Muscle of leg (tissue), 16 donors: ENCODE data around the gene PTPRC. TPM values are rescaled to one million over a fixed set of nuclear protein-coding genes. Genes with fewer than 3 reads are reported as not detected.
"Not testable (repeated sequence)": the region's sequence is repeated elsewhere in the genome, so short reads cannot be mapped to it uniquely, and the experiment has no call there.

Source experiments
- DNase-seq: peaks from one replicate; pipeline ENCODE4 v3.0.0; 2013
- H3K27ac ChIP-seq: one replicate; pipeline ENCODE4 v1.5.1; 2013; ENCODE audit warnings: mild to moderate bottlenecking, low read length, control low read depth
- H3K27me3 ChIP-seq: one replicate; pipeline ENCODE4 v1.6.1; 2013; ENCODE audit warnings: low read length; ENCODE audit not compliant: control insufficient read depth, insufficient read depth
- H3K36me3 ChIP-seq: one replicate; pipeline ENCODE4 v1.6.1; 2013; ENCODE audit warnings: low read length; ENCODE audit not compliant: control insufficient read depth, insufficient read depth
- H3K4me1 ChIP-seq: one replicate; pipeline ENCODE4 v1.6.1; 2013; ENCODE audit warnings: low read length; ENCODE audit not compliant: control insufficient read depth, insufficient read depth
- H3K4me3 ChIP-seq: one replicate; pipeline ENCODE4 v1.5.1; 2013; ENCODE audit warnings: low read length, control low read depth
- H3K9me3 ChIP-seq: replicated peaks from 2 replicates; pipeline ENCODE4 v1.6.1; 2013; ENCODE audit warnings: low read depth, low read length; ENCODE audit not compliant: control insufficient read depth
- WGBS: methylation state at CpG from one replicate; pipeline ENCODE4 v1.1.5; 2013; ENCODE audit warnings: missing lambda C conversion rate; ENCODE audit not compliant: insufficient coverage; 5-methylcytosine and 5-hydroxymethylcytosine counted together
- long read RNA-seq, 11 donors: transcript quantifications; one replicate each; lab custom pipeline, GENCODE V29; 2026
- polyA plus RNA-seq, 8 donors: library from polyadenylated mRNA; unstranded; fragments of 120-200 nt; gene quantifications; one replicate each; pipeline versions ENCODE4 v1.2.1 to v1.2.3, GENCODE V29; 2013; ENCODE audit warnings: inconsistent platforms in 1 of 8, low replicate concordance in 1 of 8; ENCODE audit not compliant: insufficient read length in 8 of 8, insufficient read depth in 1 of 8
- total RNA-seq: library from RNA; stranded (reverse); fragments of 120-200 nt; gene quantifications from one replicate; pipeline ENCODE4 v1.2.4, GENCODE V29; 2013

The PTPRC gene
- total RNA-seq, result 4.7 TPM
- polyA plus RNA-seq, result 1 to 10 TPM; 3.4 to 5.8 (median 4.7) TPM
- long read RNA-seq, donor 1, result 0 reads
- long read RNA-seq, donor 2, result 0 reads
- long read RNA-seq, donor 3, result 0 reads
- long read RNA-seq, donor 4, result 0 reads
- long read RNA-seq, donor 5, partial matches to known transcripts, result 0 of 1 reads
- long read RNA-seq, donor 5, other reads (novel, unspliced or antisense), result 0 of 1 reads
- long read RNA-seq, donor 6, result 0 reads
- long read RNA-seq, donor 7, result 0 reads
- long read RNA-seq, donor 8, result 0 reads
- long read RNA-seq, donor 9, result 0 reads
- long read RNA-seq, donor 10, result 0 reads
- long read RNA-seq, donor 11, result 0 reads

- peak within 1 kb of the TSS; percentile 16 for H3K4me3 ChIP-seq
- no peaks in the 10 kb centered on the region for H3K27me3 ChIP-seq
- H3K9me3 ChIP-seq, result no peaks in the 10 kb centered on the region
- WGBS, result no CpG with 5 or more reads among the region's 6 CpGs
- no peaks in the 10 kb centered on the region for H3K36me3 ChIP-seq
- H3K27ac ChIP-seq, result peak within 1 kb of the TSS; percentile 58
- no peaks in the 10 kb centered on the region for H3K4me1 ChIP-seq
- DNase-seq, result peak; percentile 73
Measured at GRCh38 chr1:198638894-198639635, at the start of gene PTPRC. Gene PTPRC, plus strand, starts transcription at chr1:198639040. Its CDS starts 229 bp downstream, at chr1:198639269.

- Histone ChIP-seq H3K27me3 (no peaks in the 10 kb centered on the region), H3K9me3 (no peaks in the 10 kb centered on the region), H3K27ac (no peak overlapping the region), H3K4me1 (no peaks in the 10 kb centered on the region), H3K4me3 (no peak overlapping the region), H3K36me3 (no peaks in the 10 kb centered on the region)
- no peak for DNase-seq
Measured at GRCh38 chr1:198590454-198590853, 48.4 kb upstream of the PTPRC start.

GRCh38 chr1:198595765-198596164 is 43.1 kb upstream of the PTPRC start:
- no peaks in the 10 kb centered on the region for H3K27me3 ChIP-seq
- DNase-seq, result no peak
- WGBS, result 88% methylated on average over 2 of the region's 2 CpGs

GRCh38 chr1:198597690-198598430 is 41.0 kb upstream of the PTPRC start:
- H3K4me1 ChIP-seq, result no peaks in the 10 kb centered on the region
- H3K4me3 ChIP-seq, result no peak overlapping the region
- no CpG with 5 or more reads among the region's 7 CpGs for WGBS
- H3K9me3 ChIP-seq, result no peaks in the 10 kb centered on the region
- peak; percentile 5 for DNase-seq
- H3K36me3 ChIP-seq, result no peaks in the 10 kb centered on the region
- H3K27me3 ChIP-seq, result no peaks in the 10 kb centered on the region
- H3K27ac ChIP-seq, result no peak overlapping the region

More at GRCh38 chr1:198595765-198596164, 43.1 kb upstream of the PTPRC start:
- Histone ChIP-seq H3K4me1 (no peaks in the 10 kb centered on the region), H3K4me3 (no peak overlapping the region), H3K27ac (no peak overlapping the region), H3K36me3 (no peaks in the 10 kb centered on the region), H3K9me3 (no peaks in the 10 kb centered on the region)

- H3K4me1 ChIP-seq, result no peaks in the 10 kb centered on the region
- no peak for DNase-seq
- H3K36me3 ChIP-seq, result no peaks in the 10 kb centered on the region
- no peaks in the 10 kb centered on the region for H3K9me3 ChIP-seq
- 84% methylated on average over 3 of the region's 6 CpGs for WGBS
- no peak overlapping the region for H3K27ac ChIP-seq
- no peaks in the 10 kb centered on the region for H3K27me3 ChIP-seq
- H3K4me3 ChIP-seq, result no peak overlapping the region
Measured at GRCh38 chr1:198598796-198599321, 40.0 kb upstream of the PTPRC start.

- no peak overlapping the region for H3K4me3 ChIP-seq
- no peaks in the 10 kb centered on the region for H3K4me1 ChIP-seq
- no peak overlapping the region for H3K27ac ChIP-seq
- H3K27me3 ChIP-seq, result no peaks in the 10 kb centered on the region
- no peak for DNase-seq
- WGBS, result 89% methylated on average over 2 of the region's 2 CpGs
- H3K9me3 ChIP-seq, result no peaks in the 10 kb centered on the region
- H3K36me3 ChIP-seq, result no peaks in the 10 kb centered on the region
Measured at GRCh38 chr1:198599749-198600148, 39.1 kb upstream of the PTPRC start.

GRCh38 chr1:198600906-198601305 is 37.9 kb upstream of the PTPRC start:
- DNase-seq, result no peak
- no CpG with 5 or more reads among the region's 1 CpG for WGBS
- Histone ChIP-seq H3K36me3 (no peaks in the 10 kb centered on the region), H3K27me3 (no peaks in the 10 kb centered on the region), H3K27ac (no peak overlapping the region), H3K4me3 (no peak overlapping the region), H3K9me3 (no peaks in the 10 kb centered on the region), H3K4me1 (no peaks in the 10 kb centered on the region)

GRCh38 chr1:198601310-198601709 is 37.5 kb upstream of the PTPRC start:
- H3K4me3 ChIP-seq, H3K4me1 ChIP-seq, H3K9me3 ChIP-seq, H3K27ac ChIP-seq, DNase-seq, H3K36me3 ChIP-seq, H3K27me3 ChIP-seq: not testable (repeated sequence)
- no CpG with 5 or more reads among the region's 1 CpG for WGBS

GRCh38 chr1:198601936-198602889 is 36.6 kb upstream of the PTPRC start:
- Histone ChIP-seq H3K27ac (no peak overlapping the region), H3K4me1 (no peaks in the 10 kb centered on the region), H3K27me3 (no peaks in the 10 kb centered on the region), H3K36me3 (no peaks in the 10 kb centered on the region), H3K9me3 (no peaks in the 10 kb centered on the region), H3K4me3 (no peak overlapping the region)
- DNase-seq, result no peak
- WGBS, result no CpG with 5 or more reads among the region's 2 CpGs
